Mesenchymal stem cell (in vitro differentiated cells and primary cell): Measurements from ENCODE around the gene FNDC3B.

Experiments
- DNase-seq: peaks from one replicate; pipeline ENCODE4 v3.0.0-alpha.2; 2013
- H2AFZ ChIP-seq: one replicate; pipeline ENCODE4 v1.6.1; 2013; ENCODE audit warnings: low read depth, mild to moderate bottlenecking, control low read depth, inconsistent platforms, low read length, moderate library complexity
- H2AK5ac ChIP-seq: 2 replicates; pipeline ENCODE4 v1.6.1; 2013; ENCODE audit warnings: low read length, moderate library complexity, mild to moderate bottlenecking, inconsistent platforms; ENCODE audit not compliant: severe bottlenecking
- H2BK120ac ChIP-seq: one replicate; pipeline ENCODE4 v1.6.1; 2013; ENCODE audit warnings: low read depth, mild to moderate bottlenecking, inconsistent platforms, low read length, moderate library complexity
- H2BK12ac ChIP-seq, 2 experiments: one replicate each; pipeline ENCODE4 v1.6.1; 2013; ENCODE audit warnings: inconsistent platforms in 2 of 2, low read length in 2 of 2, mild to moderate bottlenecking in 2 of 2, moderate library complexity in 2 of 2, control low read depth in 1 of 2
- H2BK15ac ChIP-seq: one replicate; pipeline ENCODE4 v1.6.1; 2013; ENCODE audit warnings: mild to moderate bottlenecking, low read depth, inconsistent platforms; ENCODE audit not compliant: poor library complexity, severe bottlenecking
- H2BK5ac ChIP-seq: 2 replicates; pipeline ENCODE4 v1.6.1; 2013; ENCODE audit warnings: low read depth, mild to moderate bottlenecking, low read length, control low read depth, inconsistent platforms; ENCODE audit not compliant: poor library complexity, severe bottlenecking
- H3K14ac ChIP-seq, 2 experiments: one replicate each; pipeline ENCODE4 v1.6.1; 2013; ENCODE audit warnings: inconsistent platforms in 2 of 2, low read length in 2 of 2, control low read depth in 1 of 2, mild to moderate bottlenecking in 1 of 2, moderate library complexity in 1 of 2
- H3K18ac ChIP-seq, 2 experiments: one replicate each; pipeline ENCODE4 v1.6.1; 2013; ENCODE audit warnings: inconsistent platforms in 2 of 2, low read length in 2 of 2, control low read depth in 1 of 2, low read depth in 1 of 2, mild to moderate bottlenecking in 1 of 2
- H3K23ac ChIP-seq, 2 experiments: one replicate each; pipeline ENCODE4 v1.6.1; 2013; ENCODE audit warnings: inconsistent platforms in 2 of 2, low read length in 2 of 2, mild to moderate bottlenecking in 2 of 2, moderate library complexity in 2 of 2, control low read depth in 1 of 2
- H3K27ac ChIP-seq: 2 replicates; pipeline ENCODE4 v1.5.1; 2013; ENCODE audit warnings: mild to moderate bottlenecking, moderate library complexity, low read length, control low read depth, inconsistent platforms; ENCODE audit not compliant: poor library complexity, severe bottlenecking
- H3K27me3 ChIP-seq, 2 experiments: 2 replicates each; pipeline versions ENCODE4 v1.6.1 to v1.7.0; 2013; ENCODE audit warnings: low read length in 2 of 2, mild to moderate bottlenecking in 2 of 2, moderate library complexity in 2 of 2, control low read depth in 1 of 2, inconsistent platforms in 1 of 2; ENCODE audit not compliant: control insufficient read depth in 1 of 2, insufficient read depth in 1 of 2
- H3K36me3 ChIP-seq, 2 experiments: 2 replicates each; pipeline versions ENCODE4 v1.6.1 to v1.7.0; 2013; ENCODE audit warnings: low read length in 2 of 2, control low read depth in 1 of 2, inconsistent platforms in 1 of 2, low read depth in 1 of 2, mild to moderate bottlenecking in 1 of 2; ENCODE audit not compliant: insufficient read depth in 2 of 2, control insufficient read depth in 1 of 2
- H3K4ac ChIP-seq, 2 experiments: one replicate each; pipeline ENCODE4 v1.6.1; 2013; ENCODE audit warnings: inconsistent platforms in 2 of 2, low read length in 2 of 2, mild to moderate bottlenecking in 2 of 2, moderate library complexity in 2 of 2, control low read depth in 1 of 2, low read depth in 1 of 2
- H3K4me1 ChIP-seq: 2 replicates; pipeline ENCODE4 v1.6.1; 2013; ENCODE audit warnings: low read depth, low read length, control low read depth; ENCODE audit not compliant: control insufficient read depth, insufficient read depth
- H3K4me2 ChIP-seq: 2 replicates; pipeline ENCODE4 v1.6.1; 2013; ENCODE audit warnings: low read length, mild to moderate bottlenecking, inconsistent platforms; ENCODE audit not compliant: poor library complexity, severe bottlenecking
- H3K4me3 ChIP-seq, 2 experiments: 2 replicates each; pipeline versions ENCODE4 v1.5.1 to v1.7.0; 2013; ENCODE audit warnings: low read length in 2 of 2, mild to moderate bottlenecking in 2 of 2, control low read depth in 1 of 2, low read depth in 1 of 2; ENCODE audit not compliant: insufficient read depth in 1 of 2
- H3K79me1 ChIP-seq: replicated peaks from 2 replicates; pipeline ENCODE4 v1.6.1; 2013; ENCODE audit warnings: mild to moderate bottlenecking, control low read depth, low read length, inconsistent platforms; ENCODE audit not compliant: poor library complexity, severe bottlenecking
- H3K9ac ChIP-seq: 2 replicates; pipeline ENCODE4 v1.7.0; 2013; ENCODE audit warnings: mild to moderate bottlenecking, low read length, moderate library complexity
- H3K9me3 ChIP-seq: 2 replicates; pipeline ENCODE4 v1.7.0; 2013; ENCODE audit warnings: mild to moderate bottlenecking, low read length; ENCODE audit not compliant: control insufficient read depth
- H4K8ac ChIP-seq: one replicate; pipeline ENCODE4 v1.6.1; 2013; ENCODE audit warnings: inconsistent platforms, mild to moderate bottlenecking, low read length, moderate library complexity
- H4K91ac ChIP-seq: one replicate; pipeline ENCODE4 v1.6.1; 2013; ENCODE audit warnings: mild to moderate bottlenecking, low read length, inconsistent platforms
- WGBS: methylation state at CpG from one replicate; pipeline ENCODE4 v1.1.7; 2013; ENCODE audit warnings: mixed read lengths; 5-methylcytosine and 5-hydroxymethylcytosine counted together

Gene FNDC3B

DNA sequence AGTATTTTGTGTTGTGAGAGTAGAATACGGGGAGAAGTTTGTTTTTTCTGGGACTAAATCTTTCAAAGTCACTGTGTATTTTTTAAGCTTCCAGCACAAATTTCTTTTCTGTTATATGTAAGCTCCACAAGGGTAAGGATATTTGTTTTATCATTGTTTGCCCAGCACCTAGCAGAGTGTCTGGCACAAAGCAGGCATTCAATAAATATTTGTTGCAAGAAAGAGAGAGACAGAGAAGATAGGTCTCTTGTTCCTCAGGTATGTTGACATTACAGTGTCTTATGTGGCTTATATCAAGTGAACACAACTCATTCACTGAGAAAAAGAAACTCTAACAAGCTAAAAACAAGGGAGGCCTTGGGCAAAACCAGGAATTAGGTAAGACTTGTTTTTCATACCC, 26.6 kb upstream of the FNDC3B start:
- no peaks in the 10 kb centered on the region for H3K4me1 ChIP-seq
- H3K4ac ChIP-seq: no peak overlapping the region
- H3K4me2 ChIP-seq: no peak overlapping the region
- H3K36me3 ChIP-seq: no peaks in the 10 kb centered on the region
- no peak overlapping the region for H2BK120ac ChIP-seq
- WGBS: no CpG with 5 or more reads among the region's 1 CpG
- no peaks in the 10 kb centered on the region for H3K9me3 ChIP-seq
- no peak for DNase-seq
- H3K23ac ChIP-seq: no peak overlapping the region
- no peak overlapping the region for H2AFZ ChIP-seq
- H3K14ac ChIP-seq: no peak overlapping the region
- no peak overlapping the region for H2BK15ac ChIP-seq
- H3K27me3 ChIP-seq: no peaks in the 10 kb centered on the region
- H3K18ac ChIP-seq: no peak overlapping the region
- no peak overlapping the region for H2BK12ac ChIP-seq
- H3K9ac ChIP-seq: no peak overlapping the region
- no peak overlapping the region for H4K8ac ChIP-seq
- no peak overlapping the region for H2AK5ac ChIP-seq
- H3K4me3 ChIP-seq: no peak overlapping the region
- H4K91ac ChIP-seq: no peak overlapping the region
- H3K79me1 ChIP-seq: no peaks in the 10 kb centered on the region
- no peak overlapping the region for H3K27ac ChIP-seq
- H2BK5ac ChIP-seq: no peak overlapping the region

DNA sequence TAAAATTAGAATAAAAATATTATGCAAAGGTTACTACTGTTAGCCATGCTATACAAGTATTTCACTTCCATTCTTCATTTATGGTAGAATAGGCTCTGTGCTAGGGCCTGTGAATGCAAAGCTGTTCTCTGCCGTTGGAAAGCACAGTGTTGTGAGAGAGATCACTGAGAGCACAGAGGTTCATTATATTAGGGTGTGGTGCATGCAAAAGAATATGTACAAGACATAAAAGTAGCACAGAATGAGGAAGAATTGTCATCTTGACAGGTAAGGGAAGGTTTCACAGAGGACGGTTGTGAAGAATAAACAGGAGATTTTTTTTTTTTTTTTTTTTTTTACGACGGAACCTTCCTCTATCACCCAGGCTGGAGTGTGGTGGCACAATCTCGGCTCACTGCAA, 25.2 kb upstream of the FNDC3B start:
- 70% methylated on average over 2 of the region's 5 CpGs for WGBS
- no peak overlapping the region for H4K91ac ChIP-seq

DNA sequence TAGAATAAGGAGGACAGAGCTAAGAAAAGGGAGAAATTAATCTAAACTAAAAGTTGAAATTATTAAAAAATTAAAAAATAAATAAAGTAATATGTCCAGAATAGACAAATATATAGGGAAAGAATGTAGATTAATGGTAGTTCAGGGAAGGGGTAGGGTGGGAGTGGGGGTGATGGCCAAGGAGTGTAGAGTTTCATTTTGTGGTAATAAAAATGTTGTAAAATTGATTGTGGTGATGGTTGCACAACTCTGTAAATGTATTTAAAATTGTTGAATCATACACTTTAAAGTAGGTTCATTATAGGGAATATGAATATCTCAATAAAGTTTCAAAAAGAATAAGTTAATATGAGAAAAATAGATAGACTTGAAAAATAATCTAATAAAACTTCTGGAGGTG, 21.0 kb upstream of the FNDC3B start:
- no peak overlapping the region for H2BK12ac ChIP-seq
- H4K91ac ChIP-seq: no peak overlapping the region
- H3K36me3 ChIP-seq: no peaks in the 10 kb centered on the region
- H2BK120ac ChIP-seq: no peak overlapping the region
- no peak overlapping the region for H3K4me3 ChIP-seq
- H2BK15ac ChIP-seq: no peak overlapping the region
- H3K9me3 ChIP-seq: no peaks in the 10 kb centered on the region
- no peak overlapping the region for H3K27ac ChIP-seq
- H2BK5ac ChIP-seq: no peak overlapping the region
- H3K14ac ChIP-seq: no peak overlapping the region
- H3K27me3 ChIP-seq: no peaks in the 10 kb centered on the region
- no peak overlapping the region for H3K4me2 ChIP-seq
- no peaks in the 10 kb centered on the region for H3K4me1 ChIP-seq
- H3K4ac ChIP-seq: no peak overlapping the region
- no peak overlapping the region for H3K23ac ChIP-seq
- no peak overlapping the region for H2AK5ac ChIP-seq
- no peak for DNase-seq
- no peak overlapping the region for H2AFZ ChIP-seq
- no peak overlapping the region for H3K18ac ChIP-seq
- no peak overlapping the region for H3K9ac ChIP-seq
- H3K79me1 ChIP-seq: no peaks in the 10 kb centered on the region
- no peak overlapping the region for H4K8ac ChIP-seq

More for the DNA sequence above, 25.2 kb upstream of the FNDC3B start:
- Histone ChIP-seq H3K4ac (no peak overlapping the region), H3K27me3 (no peaks in the 10 kb centered on the region), H2BK5ac (no peak overlapping the region), H2BK120ac (no peak overlapping the region), H2BK12ac (no peak overlapping the region), H3K14ac (no peak overlapping the region), H3K18ac (no peak overlapping the region), H2BK15ac (no peak overlapping the region), H3K9me3 (no peaks in the 10 kb centered on the region), H3K4me3 (no peak overlapping the region), H3K23ac (no peak overlapping the region), H4K8ac (no peak overlapping the region), H2AFZ (no peak overlapping the region), H2AK5ac (no peak overlapping the region), H3K9ac (no peak overlapping the region), H3K4me2 (no peak overlapping the region), H3K27ac (no peak overlapping the region), H3K79me1 (no peaks in the 10 kb centered on the region), H3K4me1 (no peaks in the 10 kb centered on the region), H3K36me3 (no peaks in the 10 kb centered on the region)
- no peak for DNase-seq

DNA sequence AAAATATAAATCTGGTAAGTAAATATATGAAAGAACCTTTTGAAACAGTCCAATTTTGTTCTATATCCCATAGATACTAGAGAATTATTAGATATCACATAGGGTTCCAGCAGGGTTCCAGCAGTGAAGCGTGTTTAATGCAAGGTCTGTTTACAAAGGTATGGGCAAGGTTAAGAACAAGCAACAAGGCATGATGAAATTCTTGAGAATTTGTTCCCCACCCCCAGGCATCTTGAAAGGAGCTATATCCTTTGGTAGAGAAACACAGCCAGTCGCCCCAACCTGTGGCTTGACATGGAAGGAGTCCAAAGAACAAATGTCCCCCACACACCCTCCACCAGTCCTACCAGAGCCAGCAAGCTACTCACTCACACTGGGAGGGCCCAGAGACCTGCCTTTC, 18.6 kb upstream of the FNDC3B start:
- 91% methylated on average over 1 of the region's 2 CpGs for WGBS
- Histone ChIP-seq H2AK5ac (no peak overlapping the region), H2BK120ac (no peak overlapping the region), H3K4me1 (no peaks in the 10 kb centered on the region), H3K18ac (no peak overlapping the region), H3K36me3 (no peaks in the 10 kb centered on the region), H2BK5ac (no peak overlapping the region), H3K27ac (no peak overlapping the region), H3K14ac (no peak overlapping the region), H4K8ac (no peak overlapping the region), H4K91ac (no peak overlapping the region), H2BK15ac (no peak overlapping the region), H3K4me2 (no peak overlapping the region), H3K27me3 (no peaks in the 10 kb centered on the region), H2AFZ (no peak overlapping the region), H2BK12ac (no peak overlapping the region), H3K9ac (no peak overlapping the region), H3K23ac (no peak overlapping the region), H3K79me1 (no peaks in the 10 kb centered on the region), H3K4me3 (no peak overlapping the region), H3K9me3 (no peaks in the 10 kb centered on the region), H3K4ac (no peak overlapping the region)
- no peak for DNase-seq
